ENCODE data around the gene STX1B. TPM values are rescaled to one million over a fixed set of nuclear protein-coding genes. Genes with fewer than 3 reads are reported as not detected.

Gene STX1B
- total RNA-seq, 1 experiment from 2014 or later: 0.13 TPM

- in situ Hi-C loops (cut with HindIII; ENCODE audit: low pct_unique_long_range_greater_than_20kb, low sequenced_read_pairs): no loop called here
Measured at GRCh38 chr16:30966033-30966619, 44.3 kb downstream of the STX1B start.

GRCh38 chr16:30965436-30965835 is 45.0 kb downstream of the STX1B start:
- in situ Hi-C loops (cut with HindIII; ENCODE audit: low pct_unique_long_range_greater_than_20kb, low sequenced_read_pairs): no loop called here

More at GRCh38 chr16:30966033-30966619, 44.3 kb downstream of the STX1B start:
- DNase-seq (ENCODE audit: low read depth, low spot score): no peak

DNA sequence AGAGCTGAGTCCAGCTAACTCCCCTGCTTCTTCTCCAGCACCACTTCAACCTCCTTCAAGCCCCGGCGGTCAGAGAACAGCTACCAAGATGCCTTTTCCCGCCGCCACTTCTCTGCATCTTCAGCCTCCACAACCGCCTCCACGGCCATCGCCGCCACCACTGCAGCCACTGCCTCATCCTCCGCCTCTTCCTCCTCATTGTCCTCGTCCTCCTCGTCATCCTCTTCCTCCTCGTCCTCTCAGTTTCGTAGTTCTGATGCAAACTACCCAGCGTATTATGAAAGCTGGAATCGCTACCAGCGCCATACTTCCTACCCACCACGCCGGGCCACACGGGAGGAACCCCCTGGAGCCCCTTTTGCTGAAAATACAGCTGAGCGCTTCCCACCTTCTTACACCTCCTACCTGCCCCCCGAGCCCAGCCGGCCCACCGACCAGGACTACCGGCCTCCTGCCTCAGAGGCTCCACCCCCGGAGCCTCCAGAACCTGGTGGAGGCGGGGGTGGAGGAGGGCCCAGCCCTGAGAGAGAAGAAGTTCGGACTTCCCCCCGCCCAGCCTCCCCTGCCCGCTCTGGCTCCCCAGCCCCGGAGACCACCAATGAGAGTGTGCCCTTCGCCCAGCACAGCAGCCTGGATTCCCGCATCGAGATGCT is 45.7 kb downstream of the STX1B start:
- in situ Hi-C loops (cut with HindIII; ENCODE audit: low pct_unique_long_range_greater_than_20kb, low sequenced_read_pairs): no loop called here
- no peak for DNase-seq (ENCODE audit: low read depth, low spot score)

More at GRCh38 chr16:30965436-30965835, 45.0 kb downstream of the STX1B start:
- DNase-seq (ENCODE audit: low read depth, low spot score): no peak

DNA sequence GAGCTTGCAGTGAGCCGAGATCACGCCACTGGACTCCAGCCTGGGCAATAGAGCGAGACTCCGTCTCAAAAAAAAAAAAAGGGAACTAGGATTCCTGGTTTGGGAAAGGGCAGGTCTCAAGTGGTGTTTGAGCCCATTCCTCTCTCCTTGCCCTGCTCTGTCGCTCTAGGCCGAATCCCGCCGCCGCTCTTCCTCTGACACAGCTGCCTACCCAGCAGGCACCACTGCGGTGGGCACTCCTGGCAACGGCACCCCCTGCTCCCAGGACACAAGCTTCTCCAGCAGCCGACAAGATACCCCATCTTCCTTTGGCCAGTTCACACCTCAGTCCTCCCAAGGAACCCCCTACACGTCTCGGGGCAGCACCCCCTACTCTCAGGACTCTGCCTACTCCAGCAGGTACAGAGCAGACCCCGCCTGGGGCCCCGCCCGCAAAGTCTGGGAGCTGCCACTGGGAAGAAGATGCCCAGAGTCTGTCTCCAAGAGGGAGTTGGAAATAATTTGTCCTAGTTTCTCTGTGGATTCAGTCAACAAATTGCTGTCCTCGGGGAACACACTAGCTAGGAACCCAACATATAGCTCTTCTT is 46.4 kb downstream of the STX1B start:
- in situ Hi-C loops (cut with HindIII; ENCODE audit: low pct_unique_long_range_greater_than_20kb, low sequenced_read_pairs): no loop called here
- no peak for DNase-seq (ENCODE audit: low read depth, low spot score)

DNA sequence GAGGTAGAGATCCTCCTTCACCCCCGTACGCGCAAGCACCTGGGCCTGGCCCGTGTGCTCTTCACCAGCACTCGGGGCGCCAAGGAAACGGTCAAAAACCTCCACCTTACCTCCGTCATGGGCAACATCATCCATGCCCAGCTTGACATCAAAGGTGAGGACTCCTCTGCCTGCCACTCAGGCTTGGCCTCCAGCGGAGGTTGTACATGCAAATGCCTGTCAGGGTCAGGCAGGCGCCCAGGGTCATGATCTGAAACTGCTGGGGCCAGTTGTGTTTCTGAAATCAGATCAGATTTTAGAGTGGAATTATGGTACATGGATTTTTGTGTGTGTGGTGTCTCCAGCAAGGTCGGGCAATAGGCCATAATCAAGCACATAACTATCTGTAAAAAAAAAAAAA is 49.1 kb downstream of the STX1B start:
- in situ Hi-C loops (cut with HindIII; ENCODE audit: low pct_unique_long_range_greater_than_20kb, low sequenced_read_pairs): no loop called here
- no peak for DNase-seq (ENCODE audit: low read depth, low spot score)

- peak; percentile 42 for DNase-seq (ENCODE audit: low read depth, low spot score)
- in situ Hi-C loops (cut with HindIII; ENCODE audit: low pct_unique_long_range_greater_than_20kb, low sequenced_read_pairs): no loop called here
Measured at GRCh38 chr16:30958175-30959079, 52.0 kb downstream of the STX1B start.

DNA sequence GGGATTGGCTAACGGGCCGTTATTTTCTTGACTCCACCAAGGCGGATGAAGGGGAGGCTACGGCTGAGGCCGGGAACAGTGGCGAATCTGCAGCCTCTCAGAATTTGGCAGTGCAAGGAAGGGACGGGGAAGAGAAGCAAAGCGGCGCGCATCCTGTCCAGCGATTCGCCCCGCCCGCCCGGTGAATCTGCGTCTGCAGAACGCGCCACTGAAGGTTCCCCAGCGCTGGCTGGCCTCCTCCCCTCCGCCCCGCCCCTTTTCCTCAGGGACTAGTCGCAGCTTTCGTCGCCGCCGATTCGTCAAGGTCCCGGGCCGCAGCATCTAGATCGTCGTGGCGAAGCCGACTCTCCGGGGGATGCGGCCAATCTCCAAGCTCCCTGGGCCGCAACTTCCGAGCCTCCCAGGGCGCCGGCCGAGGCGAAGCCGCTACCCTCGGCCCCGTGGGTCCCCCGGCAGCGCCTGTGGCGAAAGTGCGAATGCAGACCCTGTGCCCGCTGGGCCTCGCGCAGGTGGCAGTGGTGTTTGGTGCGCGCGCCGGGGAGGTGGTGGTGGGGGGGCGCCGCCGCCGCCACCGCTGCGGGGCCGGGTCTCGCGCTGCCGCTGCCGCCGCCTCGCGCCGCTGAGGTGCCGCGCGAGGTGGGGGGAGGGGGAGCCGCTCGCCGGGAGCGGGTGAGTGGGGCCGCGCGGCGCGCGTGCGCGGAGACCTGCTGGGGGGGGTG is 52.8 kb downstream of the STX1B start, which contains the start of gene SETD1A:
SETD1A (plus strand) TSS at position 299 of the 719 bp plus-strand sequence. CDS start 978 bp downstream, outside the sequence.
- DNase-seq (ENCODE audit: low read depth, low spot score): peak; percentile 91
- in situ Hi-C loops (cut with HindIII; ENCODE audit: low pct_unique_long_range_greater_than_20kb, low sequenced_read_pairs): no loop called here

GRCh38 chr16:30956601-30957455 is 53.6 kb downstream of the STX1B start:
- peak; percentile 76 for DNase-seq (ENCODE audit: low read depth, low spot score)
- in situ Hi-C loops (cut with HindIII; ENCODE audit: low pct_unique_long_range_greater_than_20kb, low sequenced_read_pairs): no loop called here

- no peak for DNase-seq (ENCODE audit: low read depth, low spot score)
- in situ Hi-C loops (cut with HindIII; ENCODE audit: low pct_unique_long_range_greater_than_20kb, low sequenced_read_pairs): no loop called here
Measured at GRCh38 chr16:30954993-30955392, 55.4 kb downstream of the STX1B start.

DNA sequence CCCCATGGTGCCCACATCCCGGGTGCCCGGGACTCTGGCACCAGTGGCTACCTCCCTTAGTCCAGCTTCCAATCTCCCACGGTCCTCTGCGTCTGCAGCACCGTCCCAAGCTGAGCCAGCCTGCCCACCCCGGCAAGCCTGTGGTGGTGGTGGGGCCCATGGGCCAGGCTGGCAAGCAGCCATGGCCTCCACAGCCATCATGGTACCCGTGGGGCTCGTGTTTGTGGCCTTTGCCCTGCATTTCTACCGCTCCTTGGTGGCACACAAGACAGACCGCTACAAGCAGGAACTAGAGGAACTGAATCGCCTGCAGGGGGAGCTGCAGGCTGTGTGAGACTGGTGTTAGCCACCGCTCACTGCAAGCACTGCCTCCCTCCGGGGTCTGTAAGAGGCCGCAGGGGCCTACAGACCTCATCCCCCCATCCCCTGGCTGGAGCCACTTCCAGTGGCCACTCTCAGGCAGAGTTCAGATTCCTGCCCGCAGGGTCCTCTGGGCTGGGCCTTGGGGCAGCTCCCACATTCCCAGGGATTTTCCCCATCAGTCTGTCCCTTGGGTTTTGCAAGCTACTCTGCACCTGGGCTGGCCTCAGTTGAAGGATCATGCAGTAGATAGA is 56.8 kb downstream of the STX1B start:
- peak; percentile 82 for DNase-seq (ENCODE audit: low read depth, low spot score)
- in situ Hi-C loops (cut with HindIII; ENCODE audit: low pct_unique_long_range_greater_than_20kb, low sequenced_read_pairs): no loop called here

DNA sequence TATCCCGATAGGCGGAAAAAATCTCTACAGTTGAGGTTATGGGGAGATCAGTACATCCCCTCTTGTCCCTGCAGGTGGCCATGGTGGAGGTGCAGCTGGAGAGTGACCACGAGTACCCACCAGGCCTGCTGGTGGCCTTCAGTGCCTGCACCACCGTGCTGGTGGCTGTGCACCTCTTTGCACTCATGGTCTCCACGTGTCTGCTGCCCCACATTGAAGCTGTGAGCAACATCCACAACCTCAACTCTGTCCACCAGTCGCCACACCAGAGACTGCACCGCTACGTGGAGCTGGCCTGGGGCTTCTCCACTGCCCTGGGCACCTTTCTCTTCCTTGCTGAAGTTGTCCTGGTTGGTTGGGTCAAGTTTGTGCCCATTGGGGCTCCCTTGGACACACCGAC is 57.3 kb downstream of the STX1B start:
- in situ Hi-C loops (cut with HindIII; ENCODE audit: low pct_unique_long_range_greater_than_20kb, low sequenced_read_pairs): no loop called here
- DNase-seq (ENCODE audit: low read depth, low spot score): no peak

- no peak for DNase-seq (ENCODE audit: low read depth, low spot score)
- in situ Hi-C loops (cut with HindIII; ENCODE audit: low pct_unique_long_range_greater_than_20kb, low sequenced_read_pairs): no loop called here
Measured at GRCh38 chr16:30951750-30952149, 58.7 kb downstream of the STX1B start.

DNA sequence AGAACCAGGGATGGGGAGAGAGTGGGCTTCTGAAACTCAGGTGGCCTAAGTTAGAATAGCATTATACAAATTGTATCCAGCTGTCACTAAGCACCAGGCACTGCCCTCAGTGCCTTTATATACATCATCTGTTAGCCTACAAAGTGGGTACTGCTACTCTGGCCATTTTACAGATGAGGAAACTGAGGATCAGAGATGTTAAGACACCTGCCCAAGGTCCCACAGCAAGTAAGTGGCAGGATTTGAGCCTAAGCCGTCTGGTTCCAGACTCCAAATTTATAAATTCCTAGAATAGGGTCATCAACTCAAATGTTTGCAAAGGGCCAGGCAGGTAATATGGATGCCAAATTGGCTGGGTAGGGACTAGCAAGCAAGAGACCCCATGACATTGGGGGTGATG is 59.2 kb downstream of the STX1B start:
- in situ Hi-C loops (cut with HindIII; ENCODE audit: low pct_unique_long_range_greater_than_20kb, low sequenced_read_pairs): no loop called here
- no peak for DNase-seq (ENCODE audit: low read depth, low spot score)

- in situ Hi-C loops (cut with HindIII; ENCODE audit: low pct_unique_long_range_greater_than_20kb, low sequenced_read_pairs): no loop called here
Measured at GRCh38 chr16:30950516-30951065, 59.8 kb downstream of the STX1B start.

GRCh38 chr16:30949650-30950515 is 60.6 kb downstream of the STX1B start:
- in situ Hi-C loops (cut with HindIII; ENCODE audit: low pct_unique_long_range_greater_than_20kb, low sequenced_read_pairs): no loop called here
- DNase-seq (ENCODE audit: low read depth, low spot score): peak; percentile 70

More at GRCh38 chr16:30950516-30951065, 59.8 kb downstream of the STX1B start:
- no peak for DNase-seq (ENCODE audit: low read depth, low spot score)

Measured in SK-MEL-5 (cell line).